ENCODE measurements around the gene APOBEC4. TPM values are rescaled to one million over a fixed set of nuclear protein-coding genes. Genes with fewer than 3 reads are reported as not detected.
"Not testable (repeated sequence)": the region's sequence is repeated elsewhere in the genome, so short reads cannot be mapped to it uniquely, and the experiment has no call there.

Gene APOBEC4
- total RNA-seq, 2 experiments from 2014 or later, result not detected

DNA sequence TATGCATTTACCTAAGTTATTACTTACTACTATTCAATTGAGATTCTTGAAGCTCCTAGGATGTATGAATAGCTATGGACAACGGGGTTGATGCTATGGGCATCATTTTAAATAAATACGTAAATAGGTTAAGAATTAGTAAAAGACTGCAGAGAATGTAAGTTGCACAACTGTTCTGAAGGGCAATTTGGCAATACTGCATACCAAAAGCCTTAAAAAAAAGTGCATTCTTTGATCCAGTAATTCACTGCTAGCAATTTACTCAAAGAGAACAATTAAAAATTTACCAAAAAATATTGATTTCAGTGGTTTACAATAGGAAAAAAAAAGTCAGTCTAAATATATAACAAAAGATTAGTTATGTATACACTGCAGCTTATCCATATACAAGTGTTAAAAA is 21.0 kb downstream of the APOBEC4 start:
- no peaks in the 10 kb centered on the region for H3K27me3 Mint-ChIP-seq (ENCODE audit: low read depth)
- CTCF ChIA-PET, result interaction anchor here (2.1 to 4.4 kb wide), 2 partner anchors 22 to 53 kb away, joined by 12 to 43 read pairs; partner anchors contain the start of gene APOBEC4
- no peak for DNase-seq
- H3K36me3 Mint-ChIP-seq (ENCODE audit: low read depth), result peaks cover 34% of the 10 kb centered on the region
- no peak overlapping the region for H3K4me3 Mint-ChIP-seq
- H3K9me3 Mint-ChIP-seq, result no peaks in the 10 kb centered on the region
- peaks cover 43% of the 10 kb centered on the region for H3K4me1 Mint-ChIP-seq (ENCODE audit: low read depth)
- intact Hi-C loops (cut with micrococcal nuclease), result loop anchor here (10.0 kb wide), 1 partner anchor 1413 kb away; the partner anchor contains the start of gene RNF2
- no peak overlapping the region for H3K27ac Mint-ChIP-seq

DNA sequence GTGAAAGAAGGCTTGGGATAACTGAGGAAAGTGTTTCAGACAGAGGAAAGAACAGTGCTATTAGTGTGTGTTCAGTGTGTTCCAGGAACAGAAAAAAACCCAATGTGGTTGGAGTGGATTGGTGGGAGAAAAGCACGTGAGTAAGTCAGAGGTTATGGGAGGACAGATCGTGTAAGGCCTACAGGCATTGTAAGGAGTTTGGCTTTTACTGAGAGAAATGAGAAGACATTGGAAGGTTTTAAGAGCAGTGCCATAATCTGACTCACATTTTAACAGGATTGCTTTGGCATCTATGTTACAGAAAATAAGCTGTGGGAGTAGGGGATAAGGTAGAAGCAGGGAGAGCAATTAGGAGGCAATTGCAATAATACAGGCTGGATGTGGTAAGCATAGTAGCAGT is 22.4 kb downstream of the APOBEC4 start:
- Mint-ChIP-seq H3K4me1 (ENCODE audit: low read depth) (peaks cover 35% of the 10 kb centered on the region), H3K27ac (peak overlapping the region; percentile 54), H3K27me3 (ENCODE audit: low read depth) (no peaks in the 10 kb centered on the region), H3K9me3 (no peaks in the 10 kb centered on the region), H3K4me3 (peak overlapping the region; percentile 30), H3K36me3 (ENCODE audit: low read depth) (peaks cover 37% of the 10 kb centered on the region)
- peak; percentile 8 for DNase-seq
- intact Hi-C loops (cut with micrococcal nuclease), result loop anchor here (10.0 kb wide), 1 partner anchor 1414 kb away; the partner anchor contains the start of gene RNF2
- CTCF ChIA-PET, result interaction anchor here (2.0 to 2.1 kb wide), 2 partner anchors 25 to 55 kb away, joined by 5 to 12 read pairs; no protein-coding TSS in a partner anchor

DNA sequence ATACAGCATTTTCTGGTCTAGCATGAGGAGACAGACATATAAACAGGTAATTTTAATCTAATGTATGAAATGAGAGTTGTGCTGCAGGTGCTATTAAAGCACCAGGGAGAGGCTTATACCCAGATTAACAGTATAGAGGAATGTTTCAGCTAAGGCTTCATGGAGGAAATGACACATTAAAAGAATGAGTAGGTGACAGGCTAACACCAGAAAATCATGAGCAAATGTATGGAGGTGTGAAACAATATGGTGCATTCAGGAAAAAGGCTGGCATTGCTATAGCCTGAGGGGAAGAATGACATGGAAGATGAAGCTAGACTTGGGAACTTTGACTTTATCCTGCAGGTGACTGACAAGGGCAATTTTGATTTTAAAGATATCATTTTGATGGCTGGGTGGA is 24.6 kb downstream of the APOBEC4 start:
- peaks cover 38% of the 10 kb centered on the region for H3K36me3 Mint-ChIP-seq (ENCODE audit: low read depth)
- no peaks in the 10 kb centered on the region for H3K9me3 Mint-ChIP-seq
- CTCF ChIA-PET, result interaction anchor here (0.5 to 1.8 kb wide), 9 partner anchors 17 to 1123 kb away, joined by 3 to 7 read pairs (median 4); no protein-coding TSS in a partner anchor
- peaks cover 36% of the 10 kb centered on the region for H3K4me1 Mint-ChIP-seq (ENCODE audit: low read depth)
- peak overlapping the region; percentile 25 for H3K27ac Mint-ChIP-seq
- DNase-seq, result no peak
- no peak overlapping the region for H3K4me3 Mint-ChIP-seq
- intact Hi-C loops (cut with micrococcal nuclease), result no loop called here
- H3K27me3 Mint-ChIP-seq (ENCODE audit: low read depth), result no peaks in the 10 kb centered on the region

DNA sequence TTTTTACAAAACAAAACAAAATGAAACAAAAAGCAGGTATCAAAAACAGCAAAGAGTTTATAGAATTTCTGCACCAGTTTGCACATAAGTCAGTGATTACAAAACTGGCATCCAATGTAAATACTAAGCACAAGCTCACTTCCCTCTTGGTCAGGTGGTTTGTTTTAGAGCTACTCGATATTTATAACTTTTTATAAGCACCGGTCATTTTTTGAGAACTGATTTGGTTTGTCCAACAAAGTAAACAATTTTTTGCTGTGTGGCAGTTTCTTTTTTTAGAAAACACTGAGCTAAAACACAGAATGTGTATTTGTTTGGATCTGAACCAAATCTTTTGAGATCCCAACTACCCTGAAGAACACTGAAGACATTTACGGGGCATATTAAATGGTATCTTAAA is 26.9 kb downstream of the APOBEC4 start:
- CTCF ChIA-PET, result interaction anchor here (0.6 to 1.5 kb wide), 4 partner anchors 8 to 118 kb away, joined by 3 read pairs; no protein-coding TSS in a partner anchor
- intact Hi-C loops (cut with micrococcal nuclease); H3K9me3 Mint-ChIP-seq; H3K27me3 Mint-ChIP-seq (ENCODE audit: low read depth); DNase-seq; H3K4me3 Mint-ChIP-seq: not testable (repeated sequence)
- Mint-ChIP-seq H3K36me3 (ENCODE audit: low read depth) (peaks cover 34% of the 10 kb centered on the region), H3K27ac (peak overlapping the region; percentile 58), H3K4me1 (ENCODE audit: low read depth) (peaks cover 36% of the 10 kb centered on the region)

DNA sequence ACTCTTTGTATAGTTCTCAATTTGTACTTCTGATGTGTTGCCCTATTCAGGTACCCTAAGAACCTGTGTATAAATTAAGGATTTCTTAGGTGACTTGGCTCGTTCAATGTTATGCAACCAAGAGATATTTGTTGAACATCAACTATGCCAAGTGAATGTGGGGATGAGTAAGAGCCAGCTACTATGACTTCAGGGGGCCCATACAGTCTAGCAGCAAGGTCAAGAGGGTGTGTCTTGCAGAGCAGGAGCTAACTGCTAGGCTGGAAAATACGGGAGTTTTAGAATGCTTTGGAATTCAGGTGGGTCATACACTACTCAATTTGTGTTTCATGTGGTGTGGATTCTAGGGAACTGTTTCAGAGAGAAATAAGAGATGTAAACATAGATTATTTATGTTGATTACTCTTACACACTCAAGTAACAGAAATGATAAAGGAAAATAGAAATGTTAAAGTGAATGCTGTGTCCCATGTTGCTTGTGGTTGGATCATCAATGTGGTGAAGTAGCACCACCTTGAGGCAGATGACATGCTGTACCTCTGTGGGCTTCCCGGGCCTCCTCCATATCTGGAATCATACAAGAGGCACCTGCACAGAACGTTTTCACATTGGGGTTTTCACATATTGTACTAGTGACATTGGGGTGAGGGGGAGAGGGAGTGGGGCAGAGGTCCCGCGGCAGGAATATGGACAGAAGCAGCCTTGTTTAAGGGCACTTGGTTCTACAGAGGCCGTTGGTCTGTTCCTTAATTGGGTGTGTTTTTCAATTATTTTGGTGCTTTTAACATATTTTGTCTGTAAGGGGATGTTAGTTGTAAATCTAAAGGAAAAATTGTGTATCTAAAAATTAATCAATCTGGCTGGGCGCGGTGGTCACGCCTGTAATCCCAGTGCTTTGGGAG is 30.0 kb downstream of the APOBEC4 start:
- Mint-ChIP-seq H3K4me3 (no peak overlapping the region), H3K27me3 (ENCODE audit: low read depth) (no peaks in the 10 kb centered on the region), H3K9me3 (no peaks in the 10 kb centered on the region), H3K27ac (peak overlapping the region; percentile 37), H3K36me3 (ENCODE audit: low read depth) (peaks cover 13% of the 10 kb centered on the region), H3K4me1 (ENCODE audit: low read depth) (peaks cover 14% of the 10 kb centered on the region)
- DNase-seq, result peak; percentile 78
- intact Hi-C loops (cut with micrococcal nuclease), result loop anchor here (1.0 to 2.0 kb wide), 6 partner anchors 32 to 661 kb away; partner anchors contain the start of gene NCF2
- CTCF ChIA-PET, result interaction anchor here (0.5 to 0.9 kb wide), 3 partner anchors 25 to 221 kb away, joined by 4 read pairs; no protein-coding TSS in a partner anchor

DNA sequence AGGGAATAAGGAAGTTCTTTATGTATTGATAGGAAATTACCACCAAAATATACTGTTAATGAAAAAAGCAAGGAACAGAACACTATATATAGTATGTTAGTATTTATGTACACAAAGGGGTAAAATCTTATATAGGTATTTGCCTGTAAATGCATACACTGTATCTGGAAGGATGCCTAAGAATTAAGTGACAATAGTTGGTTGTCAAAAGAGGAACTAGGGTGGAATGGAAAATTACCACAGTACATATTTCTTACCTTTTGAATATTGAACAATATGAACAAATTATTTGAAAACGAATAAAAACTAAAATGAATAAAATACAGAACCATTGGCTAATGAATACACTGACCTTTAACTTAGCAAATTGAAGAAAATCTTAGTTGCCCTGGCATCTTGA is 31.1 kb downstream of the APOBEC4 start:
- peaks cover 9% of the 10 kb centered on the region for H3K4me1 Mint-ChIP-seq (ENCODE audit: low read depth)
- no peaks in the 10 kb centered on the region for H3K27me3 Mint-ChIP-seq (ENCODE audit: low read depth)
- CTCF ChIA-PET, result no interaction called here
- no peaks in the 10 kb centered on the region for H3K9me3 Mint-ChIP-seq
- peaks cover 12% of the 10 kb centered on the region for H3K36me3 Mint-ChIP-seq (ENCODE audit: low read depth)
- H3K4me3 Mint-ChIP-seq, result no peak overlapping the region
- DNase-seq, result no peak
- intact Hi-C loops (cut with micrococcal nuclease), result loop anchor here (2.0 kb wide), 1 partner anchor 31 kb away; the partner anchor contains the start of gene NCF2
- no peak overlapping the region for H3K27ac Mint-ChIP-seq

DNA sequence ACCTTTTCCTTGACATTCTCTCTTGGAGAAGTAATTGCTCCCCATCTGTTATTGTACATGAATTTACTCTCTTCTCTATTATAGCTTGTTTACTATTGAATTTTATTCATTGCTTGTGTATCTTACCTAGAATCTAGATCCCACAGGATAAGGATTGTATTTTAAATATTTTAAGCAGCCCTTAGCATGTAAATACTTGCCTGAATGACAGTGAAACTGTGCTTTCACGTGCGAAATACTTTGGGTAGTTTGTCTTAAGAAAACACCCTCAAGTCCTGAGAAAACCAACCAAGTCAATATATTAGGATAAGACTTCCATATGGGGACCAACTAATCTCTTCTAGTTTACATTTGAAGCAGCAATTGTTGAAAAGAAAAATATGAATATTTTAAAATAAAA is 32.8 kb downstream of the APOBEC4 start:
- Mint-ChIP-seq H3K36me3 (ENCODE audit: low read depth) (peaks cover 9% of the 10 kb centered on the region), H3K27me3 (ENCODE audit: low read depth) (no peaks in the 10 kb centered on the region), H3K27ac (no peak overlapping the region), H3K4me1 (ENCODE audit: low read depth) (peaks cover 8% of the 10 kb centered on the region), H3K4me3 (no peak overlapping the region), H3K9me3 (no peaks in the 10 kb centered on the region)
- DNase-seq, result no peak
- intact Hi-C loops (cut with micrococcal nuclease), result no loop called here
- CTCF ChIA-PET, result no interaction called here

DNA sequence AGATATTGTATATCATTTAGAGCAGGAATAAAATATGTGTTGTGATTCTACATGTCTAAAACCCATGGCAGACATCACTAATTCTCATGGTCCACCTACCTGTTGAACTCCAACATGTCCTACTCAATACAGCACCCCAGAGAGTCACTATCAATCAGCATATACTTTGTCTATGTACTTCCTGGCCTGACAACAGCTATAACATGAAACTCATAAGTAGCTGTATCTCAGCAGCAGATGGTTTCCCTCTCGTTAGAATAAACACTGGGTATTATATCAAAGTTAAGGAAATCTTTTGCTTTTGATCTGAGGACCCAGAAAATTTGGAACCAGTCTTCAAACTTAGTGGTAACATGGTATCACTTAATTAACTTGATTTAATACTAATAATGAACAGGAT is 33.3 kb downstream of the APOBEC4 start:
- DNase-seq, result no peak
- no peak overlapping the region for H3K27ac Mint-ChIP-seq
- H3K36me3 Mint-ChIP-seq (ENCODE audit: low read depth), result peaks cover 8% of the 10 kb centered on the region
- no peaks in the 10 kb centered on the region for H3K27me3 Mint-ChIP-seq (ENCODE audit: low read depth)
- CTCF ChIA-PET, result no interaction called here
- H3K9me3 Mint-ChIP-seq, result no peaks in the 10 kb centered on the region
- intact Hi-C loops (cut with micrococcal nuclease), result no loop called here
- H3K4me3 Mint-ChIP-seq, result no peak overlapping the region
- H3K4me1 Mint-ChIP-seq (ENCODE audit: low read depth), result peaks cover 8% of the 10 kb centered on the region

DNA sequence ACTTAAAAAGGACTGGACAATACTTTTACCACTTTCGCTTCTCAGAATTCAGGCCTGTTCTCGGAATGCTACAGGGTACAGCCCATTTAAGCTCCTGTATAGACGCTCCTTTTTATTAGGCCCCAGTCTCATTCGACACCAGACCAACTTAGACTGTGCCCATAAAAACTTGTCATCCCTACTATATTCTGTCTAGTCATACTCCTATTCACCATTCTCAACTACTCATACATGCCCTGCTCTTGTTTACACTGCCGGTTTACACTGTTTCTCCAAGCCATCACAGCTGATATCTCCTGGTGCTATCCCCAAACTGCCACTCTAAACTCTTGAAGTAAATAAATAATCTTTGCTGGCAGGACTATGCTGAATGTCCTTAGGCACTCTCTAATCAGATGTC is 34.9 kb downstream of the APOBEC4 start:
- H3K4me3 Mint-ChIP-seq, CTCF ChIA-PET, H3K27ac Mint-ChIP-seq: not testable (repeated sequence)

DNA sequence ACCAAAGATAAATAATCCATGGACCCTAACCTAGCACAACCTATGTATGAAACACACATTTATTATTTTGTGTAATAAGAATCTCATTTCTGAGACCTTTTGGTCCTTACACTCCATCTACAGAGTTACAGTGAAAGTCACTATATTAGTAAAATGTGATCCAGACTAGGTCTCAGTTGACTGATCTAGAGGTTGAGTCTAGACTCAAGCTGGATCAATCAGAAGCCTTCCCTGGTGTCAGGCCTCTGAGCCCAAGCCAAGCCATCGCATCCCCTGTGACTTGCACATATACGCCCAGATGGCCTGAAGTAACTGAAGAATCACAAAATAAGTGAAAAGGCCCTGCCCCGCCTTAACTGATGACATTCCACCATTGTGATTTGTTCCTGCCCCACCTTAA is 40.1 kb downstream of the APOBEC4 start:
- CTCF ChIA-PET; H3K36me3 Mint-ChIP-seq (ENCODE audit: low read depth); H3K27ac Mint-ChIP-seq; H3K27me3 Mint-ChIP-seq (ENCODE audit: low read depth); DNase-seq; intact Hi-C loops (cut with micrococcal nuclease); H3K4me1 Mint-ChIP-seq (ENCODE audit: low read depth); H3K9me3 Mint-ChIP-seq; H3K4me3 Mint-ChIP-seq: not testable (repeated sequence)

More for the DNA sequence above, 34.9 kb downstream of the APOBEC4 start:
- H3K9me3 Mint-ChIP-seq; intact Hi-C loops (cut with micrococcal nuclease); H3K27me3 Mint-ChIP-seq (ENCODE audit: low read depth); DNase-seq; H3K36me3 Mint-ChIP-seq (ENCODE audit: low read depth); H3K4me1 Mint-ChIP-seq (ENCODE audit: low read depth): not testable (repeated sequence)

DNA sequence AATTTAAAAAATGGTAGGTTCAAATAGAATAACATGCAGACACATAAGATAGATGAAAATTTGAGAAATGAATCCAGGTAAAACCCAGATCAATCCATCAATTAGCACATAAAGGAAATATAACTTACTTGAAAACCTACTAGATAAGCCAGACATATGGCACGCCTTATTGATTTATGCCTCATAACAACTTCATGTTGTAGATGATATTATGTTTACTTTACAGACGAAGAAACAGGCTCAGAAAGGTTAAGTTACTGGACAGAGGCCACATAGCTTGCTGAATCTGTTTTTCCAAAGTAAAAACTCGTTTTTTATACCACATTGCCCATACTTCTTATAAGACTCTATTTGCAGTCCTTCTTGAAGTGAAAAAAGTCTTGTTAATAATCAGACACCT is 40.7 kb downstream of the APOBEC4 start:
- Mint-ChIP-seq H3K4me1 (ENCODE audit: low read depth) (no peaks in the 10 kb centered on the region), H3K9me3 (no peaks in the 10 kb centered on the region), H3K27me3 (ENCODE audit: low read depth) (peaks cover 6% of the 10 kb centered on the region), H3K27ac (no peak overlapping the region), H3K36me3 (ENCODE audit: low read depth) (no peaks in the 10 kb centered on the region), H3K4me3 (no peak overlapping the region)
- intact Hi-C loops (cut with micrococcal nuclease), result no loop called here
- no peak for DNase-seq
- CTCF ChIA-PET, result no interaction called here

DNA sequence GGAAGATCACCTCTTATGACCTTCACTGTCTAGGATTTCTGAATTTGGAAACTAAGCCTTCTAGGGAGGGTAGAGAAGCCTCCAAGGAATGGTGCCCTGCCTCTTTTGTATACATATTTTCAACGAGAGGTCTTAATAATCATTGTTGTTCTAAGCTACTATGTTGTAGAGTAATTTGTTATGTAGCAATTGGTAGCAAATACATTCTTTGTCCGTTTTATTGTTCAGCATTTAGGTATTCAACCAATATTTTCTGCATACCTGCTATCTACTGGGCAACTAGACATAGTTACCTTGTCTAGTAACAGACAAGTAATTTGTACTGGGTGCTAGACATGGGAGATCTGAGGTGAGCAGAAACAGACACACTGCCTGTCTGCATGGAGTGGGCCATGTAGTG is 42.1 kb downstream of the APOBEC4 start:
- intact Hi-C loops (cut with micrococcal nuclease), result no loop called here
- peaks cover 6% of the 10 kb centered on the region for H3K27me3 Mint-ChIP-seq (ENCODE audit: low read depth)
- H3K4me1 Mint-ChIP-seq (ENCODE audit: low read depth), result no peaks in the 10 kb centered on the region
- CTCF ChIA-PET, result no interaction called here
- no peak overlapping the region for H3K27ac Mint-ChIP-seq
- H3K4me3 Mint-ChIP-seq, result no peak overlapping the region
- DNase-seq, result no peak
- no peaks in the 10 kb centered on the region for H3K36me3 Mint-ChIP-seq (ENCODE audit: low read depth)
- H3K9me3 Mint-ChIP-seq, result no peaks in the 10 kb centered on the region

Data from activated naive CD4-positive, alpha-beta T cell treated with anti-CD3 and anti-CD28 coated beads for 36 hours (primary cell).